Gastroesophageal sphincter (tissue), 3 donors: ENCODE measurements around the gene FAM110D.

ENCODE experiments used
- CTCF ChIP-seq, 4 experiments: fragments of 200-600 bp in 2 of 4; fragments of 450-650 bp in 2 of 4; sonication (generic) in 1 of 4; IDR thresholded peaks; one replicate each; pipeline ENCODE4 v1.5.1; 2017 to 2019; ENCODE audit warnings: antibody characterized with exemption in 4 of 4, mild to moderate bottlenecking in 2 of 4, moderate library complexity in 2 of 4
- EP300 ChIP-seq: sonication (generic); formaldehyde crosslinking; IDR thresholded peaks from one replicate; pipeline ENCODE4 v1.6.1; 2017; ENCODE audit warnings: antibody characterized with exemption, mild to moderate bottlenecking
- POLR2A ChIP-seq, 2 donors: fragments of 450-650 bp; IDR thresholded peaks; one replicate each; pipeline ENCODE4 v1.6.1; 2017; ENCODE audit warnings: antibody characterized with exemption in 2 of 2, mild to moderate bottlenecking in 2 of 2, moderate library complexity in 1 of 2
- POLR2AphosphoS5 ChIP-seq: sonication (generic); formaldehyde crosslinking; IDR thresholded peaks from one replicate; pipeline ENCODE4 v1.6.1; 2017; ENCODE audit warnings: antibody characterized with exemption

- TF ChIP-seq EP300 (no peak), POLR2AphosphoS5 (no peak), CTCF (IDR thresholded peaks at IDR 0.05) (no peak), POLR2A (IDR thresholded peaks at IDR 0.05) (no peak)
These were observed 38.8 kb upstream of the FAM110D start for GRCh38 chr1:26119892-26120608.
